ENCODE data around the gene CTRB2. TPM values are rescaled to one million over a fixed set of nuclear protein-coding genes. Genes with fewer than 3 reads are reported as not detected.

CTRB2 gene
- total RNA-seq, 1 donor from 2014 or later = not detected

GRCh38 chr16:75249441-75249840 is 42.5 kb upstream of the CTRB2 start:
- no peak for TF ChIP-seq POLR2A (IDR thresholded peaks at IDR 0.05)
- no peak for TF ChIP-seq CTCF (IDR thresholded peaks at IDR 0.05)
- Histone ChIP-seq H3K27me3 (no peaks in the 10 kb centered on the region), H3K4me1 (peaks cover 92% of the 10 kb centered on the region), H3K36me3 (no peaks in the 10 kb centered on the region), H3K4me3 (peak overlapping the region; percentile 57 to 85), H3K9me3 (no peaks in the 10 kb centered on the region), H3K27ac (peak overlapping the region; percentile 88)
- no peak for DNase-seq (ENCODE audit: extremely low spot score in 2 of 2)
- intact Hi-C loops (cut with DNase I) = no loop called here

GRCh38 chr16:75248536-75249380 is 41.8 kb upstream of the CTRB2 start:
- peaks cover 92% of the 10 kb centered on the region for H3K4me1 ChIP-seq
- H3K36me3 ChIP-seq = no peaks in the 10 kb centered on the region
- TF ChIP-seq POLR2AphosphoS5 (IDR thresholded peaks at IDR 0.05; ENCODE audit: insufficient read depth in 1 of 2, low read depth in 1 of 2) (no peak), POLR2A (IDR thresholded peaks at IDR 0.05) (no peak), CTCF (IDR thresholded peaks at IDR 0.05) (no peak)
- H3K27me3 ChIP-seq = no peaks in the 10 kb centered on the region
- DNase-seq (ENCODE audit: extremely low spot score in 2 of 2) = no peak
- intact Hi-C loops (cut with DNase I) = no loop called here
- peak overlapping the region; percentile 88 for H3K27ac ChIP-seq
- H3K9me3 ChIP-seq = no peaks in the 10 kb centered on the region
- H3K4me3 ChIP-seq = peak overlapping the region in 1 of 2 donors; percentile 4

- no peaks in the 10 kb centered on the region for H3K9me3 ChIP-seq
- H3K4me1 ChIP-seq = peaks cover 89% of the 10 kb centered on the region
- H3K27ac ChIP-seq = peak overlapping the region; percentile 88
- intact Hi-C loops (cut with DNase I) = no loop called here
- no peak for TF ChIP-seq CTCF (IDR thresholded peaks at IDR 0.05)
- DNase-seq (ENCODE audit: extremely low spot score in 2 of 2) = no peak
- no peaks in the 10 kb centered on the region for H3K27me3 ChIP-seq
- no peaks in the 10 kb centered on the region for H3K36me3 ChIP-seq
- peak overlapping the region in 1 of 2 donors; percentile 4 for H3K4me3 ChIP-seq
Measured at GRCh38 chr16:75248142-75248535, 41.2 kb upstream of the CTRB2 start.

DNA sequence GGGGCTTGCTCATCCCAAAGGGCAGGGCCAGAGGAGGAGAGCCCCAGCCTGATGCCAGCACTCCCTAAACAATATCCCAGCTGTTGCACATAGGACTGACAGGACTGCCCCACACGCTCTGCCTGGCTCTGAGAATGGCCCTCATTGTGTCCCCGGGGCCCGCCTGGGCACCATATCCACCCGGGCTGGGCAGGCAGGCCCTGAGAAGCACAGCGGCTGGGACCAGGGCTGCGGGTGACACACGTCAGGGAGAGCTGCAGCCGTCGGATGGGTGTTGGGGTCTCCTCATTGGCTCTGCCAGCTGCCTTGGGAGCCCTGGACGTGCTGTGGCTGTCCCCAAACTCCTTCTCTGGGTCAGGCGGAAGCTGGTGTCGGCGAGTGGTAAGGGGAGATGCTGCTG is 40.3 kb upstream of the CTRB2 start:
- TF ChIP-seq POLR2A (IDR thresholded peaks at IDR 0.05) (no peak), POLR2AphosphoS5 (IDR thresholded peaks at IDR 0.05; ENCODE audit: insufficient read depth in 1 of 2, low read depth in 1 of 2) (no peak), CTCF (IDR thresholded peaks at IDR 0.05) (no peak)
- no peaks in the 10 kb centered on the region for H3K9me3 ChIP-seq

DNA sequence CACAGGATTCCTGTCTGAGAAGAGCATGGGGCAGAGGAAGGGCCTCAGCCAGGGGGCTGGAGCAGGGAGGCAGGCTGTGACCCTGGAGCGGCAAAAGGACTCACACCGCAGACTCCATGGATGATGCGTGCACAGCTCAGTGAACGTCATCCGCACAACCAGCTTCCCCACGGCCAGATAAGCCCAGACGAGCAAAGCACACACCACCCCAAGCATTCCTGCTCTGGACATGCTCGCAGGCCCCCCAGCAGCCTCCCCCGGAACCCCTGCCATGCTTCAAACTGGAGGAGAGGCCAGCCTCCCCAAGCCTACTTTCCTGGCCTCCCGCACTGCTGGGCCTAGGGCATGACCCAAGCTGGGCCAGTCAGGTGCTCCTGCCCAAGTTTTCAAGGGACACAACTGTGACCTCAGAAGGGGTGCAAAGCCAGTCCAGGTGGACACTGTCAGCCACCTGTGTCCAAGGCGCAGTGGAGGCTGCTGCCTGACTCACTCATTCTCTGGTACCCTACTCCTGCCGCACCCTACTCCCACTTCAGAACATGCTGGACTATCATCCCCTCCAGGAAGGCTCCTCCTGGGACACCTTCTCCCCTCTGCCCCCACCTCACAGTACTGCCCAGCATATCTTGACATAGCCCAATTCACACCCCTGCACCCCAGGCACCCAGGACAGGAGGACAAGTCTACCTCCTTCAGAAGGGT is 39.7 kb upstream of the CTRB2 start:
- no peak for DNase-seq (ENCODE audit: extremely low spot score in 2 of 2)
- intact Hi-C loops (cut with DNase I) = no loop called here
- Histone ChIP-seq H3K4me3 (no peak overlapping the region), H3K27ac (peak overlapping the region; percentile 88), H3K9me3 (no peaks in the 10 kb centered on the region), H3K27me3 (no peaks in the 10 kb centered on the region), H3K4me1 (peaks cover 75% of the 10 kb centered on the region), H3K36me3 (peaks cover 0 to 8% of the 10 kb centered on the region in 2 donors)
- no peak for TF ChIP-seq POLR2A (IDR thresholded peaks at IDR 0.05)
- TF ChIP-seq CTCF (IDR thresholded peaks at IDR 0.05) = no peak
- no peak for TF ChIP-seq POLR2AphosphoS5 (IDR thresholded peaks at IDR 0.05; ENCODE audit: insufficient read depth in 1 of 2, low read depth in 1 of 2)

More for the DNA sequence above, 40.3 kb upstream of the CTRB2 start:
- peak overlapping the region; percentile 88 for H3K27ac ChIP-seq
- intact Hi-C loops (cut with DNase I) = no loop called here
- no peaks in the 10 kb centered on the region for H3K27me3 ChIP-seq
- H3K4me1 ChIP-seq = peaks cover 81% of the 10 kb centered on the region
- DNase-seq (ENCODE audit: extremely low spot score in 2 of 2) = no peak
- no peak overlapping the region for H3K4me3 ChIP-seq
- H3K36me3 ChIP-seq = peaks cover 0 to 2% of the 10 kb centered on the region in 2 donors
